ENCODE measurements around the gene RERE.

RERE gene

GRCh38 chr1:8312235-8313218, 504.9 kb downstream of the RERE start:
- DNase-seq: no peak

DNA sequence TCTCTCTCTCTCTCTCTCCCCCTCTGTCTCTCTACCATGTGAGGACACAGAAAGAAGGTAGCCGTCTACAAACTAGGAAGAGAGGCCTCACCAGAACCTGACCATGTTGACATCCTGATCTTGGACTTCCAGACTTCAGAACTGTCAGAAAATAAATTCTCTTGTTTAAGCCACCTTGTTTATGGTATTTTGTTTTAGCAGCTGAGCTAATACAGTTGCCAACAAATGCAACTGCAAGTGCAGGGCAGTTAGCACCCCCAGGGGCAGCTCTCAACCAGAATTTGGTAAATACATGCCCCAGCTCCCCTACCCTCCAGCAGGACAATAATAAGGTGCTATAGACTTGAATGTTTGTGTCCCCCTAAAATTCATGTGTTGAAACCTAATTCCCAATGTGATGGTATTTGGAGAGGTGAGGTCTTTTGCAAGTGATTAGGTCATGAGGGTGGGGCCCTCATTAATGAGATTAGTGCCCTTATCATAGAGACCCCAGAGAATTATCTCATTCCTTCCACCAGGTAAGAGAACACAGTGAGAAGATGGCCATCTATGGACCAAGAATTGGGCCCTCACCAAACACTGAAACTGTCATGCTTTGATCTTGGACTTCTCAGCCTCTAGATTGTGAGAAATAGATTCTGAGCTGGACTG, 506.2 kb downstream of the RERE start:
- no peak for DNase-seq

DNA sequence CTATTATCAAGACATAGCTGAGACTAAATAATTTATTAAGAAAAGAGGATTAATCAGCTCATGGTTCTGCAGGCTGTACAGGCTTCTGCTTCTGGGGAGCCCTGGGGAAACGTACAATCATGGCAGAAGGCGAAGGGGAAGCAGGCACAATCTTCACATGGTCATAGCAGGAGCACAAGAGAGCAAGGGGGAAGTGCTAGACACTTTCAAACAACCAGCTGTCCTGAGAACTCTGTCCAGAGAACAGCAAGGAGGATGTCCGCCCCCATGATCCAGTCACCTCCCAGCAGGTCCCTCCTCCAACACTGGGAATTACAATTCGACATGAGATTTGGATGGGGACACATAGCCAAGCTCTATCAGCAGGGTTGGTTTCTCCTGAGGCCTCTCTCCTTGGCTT, 509.8 kb downstream of the RERE start:
- DNase-seq: no peak

- DNase-seq: no peak
These were observed 513.6 kb downstream of the RERE start for GRCh38 chr1:8303876-8304275.

GRCh38 chr1:8303141-8303540, 514.3 kb downstream of the RERE start:
- DNase-seq: no peak

Measured in NCI-H526 treated with DMSO at 0.1 percent for 48 hours (cell line).